ENCODE results near the gene SSBP4. TPM values are rescaled to one million over a fixed set of nuclear protein-coding genes. Genes with fewer than 3 reads are reported as not detected.

The SSBP4 gene
- total RNA-seq, 4 donors from 2014 or later, result 34.0 to 85.8 (median 39.9) TPM

GRCh38 chr19:18386543-18387271 is 32.5 kb upstream of the SSBP4 start:
- Histone ChIP-seq H3K4me1 (peaks cover 5 to 23% (median 7%) of the 10 kb centered on the region in 4 donors), H3K27ac (peak overlapping the region in 3 of 4 donors; percentile 56 to 85 (median 58)), H3K4me3 (peak overlapping the region in 3 of 4 donors; percentile 20 to 62 (median 55)), H3K36me3 (no peaks in the 10 kb centered on the region), H3K9me3 (no peaks in the 10 kb centered on the region), H3K27me3 (no peaks in the 10 kb centered on the region)
- DNase-seq, result no peak
- TF ChIP-seq CTCF (IDR thresholded peaks at IDR 0.05) (no peak), POLR2A (IDR thresholded peaks at IDR 0.05) (no peak)

GRCh38 chr19:18388100-18388959 is 30.9 kb upstream of the SSBP4 start:
- H3K9me3 ChIP-seq, result no peaks in the 10 kb centered on the region
- TF ChIP-seq CTCF (IDR thresholded peaks at IDR 0.05), result peak; percentile 99 to 100 (median 99)
- TF ChIP-seq POLR2A (IDR thresholded peaks at IDR 0.05), result peak; percentile 48 to 51
- H3K4me1 ChIP-seq, result peaks cover 5 to 23% (median 9%) of the 10 kb centered on the region in 4 donors
- H3K4me3 ChIP-seq, result peak overlapping the region; percentile 29 to 61 (median 46)
- no peaks in the 10 kb centered on the region for H3K27me3 ChIP-seq
- peak overlapping the region; percentile 35 to 79 (median 68) for H3K27ac ChIP-seq
- DNase-seq, result peak; percentile 77 to 94 (median 91)
- no peaks in the 10 kb centered on the region for H3K36me3 ChIP-seq

GRCh38 chr19:18388960-18389725 is 30.1 kb upstream of the SSBP4 start:
- Histone ChIP-seq H3K4me1 (peaks cover 5 to 23% (median 9%) of the 10 kb centered on the region in 4 donors), H3K36me3 (no peaks in the 10 kb centered on the region), H3K27me3 (no peaks in the 10 kb centered on the region), H3K27ac (peak overlapping the region in 3 of 4 donors; percentile 62 to 79 (median 75)), H3K4me3 (peak overlapping the region in 3 of 4 donors; percentile 29 to 61 (median 51)), H3K9me3 (no peaks in the 10 kb centered on the region)
- TF ChIP-seq POLR2A (IDR thresholded peaks at IDR 0.05), result no peak
- TF ChIP-seq CTCF (IDR thresholded peaks at IDR 0.05), result no peak
- DNase-seq, result no peak

GRCh38 chr19:18389726-18390064 is 29.5 kb upstream of the SSBP4 start:
- DNase-seq, result no peak
- no peak overlapping the region for H3K27ac ChIP-seq
- no peak for TF ChIP-seq POLR2A (IDR thresholded peaks at IDR 0.05)
- TF ChIP-seq CTCF (IDR thresholded peaks at IDR 0.05), result no peak
- H3K4me1 ChIP-seq, result peaks cover 5 to 23% (median 9%) of the 10 kb centered on the region in 4 donors
- no peaks in the 10 kb centered on the region for H3K9me3 ChIP-seq
- H3K27me3 ChIP-seq, result no peaks in the 10 kb centered on the region
- H3K4me3 ChIP-seq, result no peak overlapping the region
- H3K36me3 ChIP-seq, result no peaks in the 10 kb centered on the region
